ENCODE data around the gene FMNL1.

The FMNL1 gene

GRCh38 chr17:45223539-45224528 is 2.1 kb downstream of the FMNL1 start:
- DNase-seq (ENCODE audit: low read depth), result no peak

GRCh38 chr17:45224671-45225050 is 3.0 kb downstream of the FMNL1 start:
- no peak for DNase-seq (ENCODE audit: low read depth)

- no peak for DNase-seq (ENCODE audit: low read depth)
Measured at GRCh38 chr17:45225051-45225700, 3.5 kb downstream of the FMNL1 start.

GRCh38 chr17:45225964-45226530 is 4.4 kb downstream of the FMNL1 start:
- peak; percentile 77 for DNase-seq (ENCODE audit: low read depth)

- no peak for DNase-seq (ENCODE audit: low read depth)
Measured at GRCh38 chr17:45226576-45226975, 4.9 kb downstream of the FMNL1 start.

GRCh38 chr17:45227101-45227925 is 5.6 kb downstream of the FMNL1 start:
- DNase-seq (ENCODE audit: low read depth), result no peak

GRCh38 chr17:45227926-45228762 is 6.5 kb downstream of the FMNL1 start:
- DNase-seq (ENCODE audit: low read depth), result no peak

GRCh38 chr17:45228763-45229539 is 7.3 kb downstream of the FMNL1 start:
- DNase-seq (ENCODE audit: low read depth), result no peak

- no peak for DNase-seq (ENCODE audit: low read depth)
Measured at GRCh38 chr17:45229681-45230409, 8.2 kb downstream of the FMNL1 start.

- DNase-seq (ENCODE audit: low read depth), result no peak
Measured at GRCh38 chr17:45230410-45230786, 8.7 kb downstream of the FMNL1 start.

- DNase-seq (ENCODE audit: low read depth), result no peak
Measured at GRCh38 chr17:45230787-45231480, 9.2 kb downstream of the FMNL1 start.

GRCh38 chr17:45231481-45232116 is 9.9 kb downstream of the FMNL1 start:
- no peak for DNase-seq (ENCODE audit: low read depth)

GRCh38 chr17:45232514-45233422 is 11.1 kb downstream of the FMNL1 start:
- DNase-seq (ENCODE audit: low read depth), result no peak

- no peak for DNase-seq (ENCODE audit: low read depth)
Measured at GRCh38 chr17:45233423-45233924, 11.8 kb downstream of the FMNL1 start.

- DNase-seq (ENCODE audit: low read depth), result no peak
Measured at GRCh38 chr17:45234641-45235415, 13.1 kb downstream of the FMNL1 start.

Data from stimulated activated CD8-positive, alpha-beta memory T cell treated with anti-CD3 and anti-CD28 coated beads, Interleukin-15, amount 100 ng/mL, for 24 hours (primary cell).